Measurements from ENCODE around the gene ANKRD49. TPM values are rescaled to one million over a fixed set of nuclear protein-coding genes. Genes with fewer than 3 reads are reported as not detected.

ANKRD49 gene
- total RNA-seq, 1 donor from 2014 or later: 15.7 TPM

GRCh38 chr11:94544646-94545263 is 51.0 kb downstream of the ANKRD49 start:
- peak; percentile 28 for DNase-seq

GRCh38 chr11:94545264-94546161 is 51.7 kb downstream of the ANKRD49 start:
- no peak for DNase-seq

DNA sequence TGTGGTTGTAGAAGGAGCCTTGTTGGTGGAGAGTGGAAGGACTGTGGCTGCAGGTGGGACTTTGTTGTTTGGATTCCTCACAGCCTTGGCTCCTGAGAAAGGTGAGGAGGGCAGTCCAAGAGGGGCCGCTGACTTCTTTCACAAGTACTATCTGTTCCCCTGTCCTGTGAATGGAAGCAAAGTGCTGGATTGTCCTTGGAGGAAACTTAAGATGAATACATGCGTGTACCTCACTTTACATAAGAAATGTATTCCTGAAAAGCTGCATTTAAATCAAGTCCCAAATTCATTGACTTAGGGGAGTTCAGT is 52.3 kb downstream of the ANKRD49 start:
- DNase-seq: no peak

- no peak for DNase-seq
Measured at GRCh38 chr11:94546886-94547285, 53.1 kb downstream of the ANKRD49 start.

GRCh38 chr11:94549146-94549545 is 55.4 kb downstream of the ANKRD49 start:
- DNase-seq: no peak

Other genes with a start within 250 kb of the ANKRD49 start
- not detected in 2 replicates for gene IZUMO1R, start 189.4 kb upstream of the ANKRD49 start, total RNA-seq
- gene GPR83, start 92.6 kb upstream of the ANKRD49 start, total RNA-seq: not detected in 2 replicates
- gene MRE11, start 140 bp upstream of the ANKRD49 start, total RNA-seq: 14.0 and 19.6 TPM in 2 replicates
- not detected in 2 replicates for gene C11orf97, start 18.5 kb downstream of the ANKRD49 start, total RNA-seq
- 6.4 and 6.5 TPM in 2 replicates for gene FUT4, start 49.9 kb downstream of the ANKRD49 start, total RNA-seq
- 0.79 and 1.2 TPM in 2 replicates for gene PIWIL4, start 73.4 kb downstream of the ANKRD49 start, total RNA-seq

Data from dermis blood vessel endothelial cell (primary cell).